PC-3 (cell line): ENCODE measurements around the gene CROT.

Experiments
- EZH2 ChIP-seq: fragments of 300-600 bp; sonication (generic); IDR thresholded peaks from one replicate; pipeline ENCODE4 v1.6.1; 2017; ENCODE audit warnings: antibody characterized with exemption, mild to moderate bottlenecking, low read length; ENCODE audit not compliant: unreplicated experiment
- EZH2phosphoT487 ChIP-seq: fragments of 300-600 bp; sonication (generic); IDR thresholded peaks from 2 replicates; pipeline ENCODE4 v1.6.1; 2018; ENCODE audit warnings: mild to moderate bottlenecking, antibody characterized with exemption, low read length, borderline replicate concordance
- TF ChIP-seq, protein P1 (sequence below): fragments of 300-600 bp; sonication (generic); conservative IDR thresholded peaks from 2 replicates; pipeline ENCODE4 v1.5.1; 2017; ENCODE audit warnings: antibody characterized with exemption, low read depth, mild to moderate bottlenecking, low read length

DNA sequence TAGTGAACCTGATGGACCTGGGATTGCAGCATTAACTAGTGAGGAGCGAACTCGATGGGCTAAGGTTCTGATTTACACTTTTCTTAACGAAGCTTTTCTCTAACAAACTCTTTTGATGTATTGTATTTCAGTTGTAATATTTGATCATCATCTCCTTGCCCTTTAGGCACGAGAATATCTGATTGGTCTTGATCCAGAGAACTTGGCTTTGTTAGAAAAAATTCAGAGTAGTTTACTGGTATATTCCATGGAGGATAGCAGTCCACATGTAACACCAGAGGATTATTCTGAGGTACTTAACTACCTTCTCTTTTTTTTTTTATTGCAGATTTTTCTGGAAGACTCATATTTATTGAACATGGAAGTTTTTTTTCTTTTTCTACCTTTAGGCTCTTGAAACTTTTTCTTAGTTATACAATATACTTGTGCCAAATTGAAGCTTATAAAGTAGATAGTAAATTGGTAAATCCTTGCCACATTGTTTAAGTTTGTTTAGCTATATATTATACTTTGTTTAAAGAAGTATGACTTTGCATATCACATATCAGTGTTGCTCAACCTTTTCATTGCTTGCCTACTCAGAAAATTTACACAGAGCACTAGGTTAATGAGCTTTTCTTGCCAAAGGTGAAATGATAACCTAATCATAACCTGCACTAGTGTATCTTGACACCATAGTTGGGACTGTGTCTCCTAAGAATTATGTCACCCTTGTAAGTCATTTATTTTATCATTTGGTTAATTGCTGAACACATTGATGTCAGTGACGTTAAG, 30.4 kb downstream of the CROT start:
- TF ChIP-seq, protein P1, sequence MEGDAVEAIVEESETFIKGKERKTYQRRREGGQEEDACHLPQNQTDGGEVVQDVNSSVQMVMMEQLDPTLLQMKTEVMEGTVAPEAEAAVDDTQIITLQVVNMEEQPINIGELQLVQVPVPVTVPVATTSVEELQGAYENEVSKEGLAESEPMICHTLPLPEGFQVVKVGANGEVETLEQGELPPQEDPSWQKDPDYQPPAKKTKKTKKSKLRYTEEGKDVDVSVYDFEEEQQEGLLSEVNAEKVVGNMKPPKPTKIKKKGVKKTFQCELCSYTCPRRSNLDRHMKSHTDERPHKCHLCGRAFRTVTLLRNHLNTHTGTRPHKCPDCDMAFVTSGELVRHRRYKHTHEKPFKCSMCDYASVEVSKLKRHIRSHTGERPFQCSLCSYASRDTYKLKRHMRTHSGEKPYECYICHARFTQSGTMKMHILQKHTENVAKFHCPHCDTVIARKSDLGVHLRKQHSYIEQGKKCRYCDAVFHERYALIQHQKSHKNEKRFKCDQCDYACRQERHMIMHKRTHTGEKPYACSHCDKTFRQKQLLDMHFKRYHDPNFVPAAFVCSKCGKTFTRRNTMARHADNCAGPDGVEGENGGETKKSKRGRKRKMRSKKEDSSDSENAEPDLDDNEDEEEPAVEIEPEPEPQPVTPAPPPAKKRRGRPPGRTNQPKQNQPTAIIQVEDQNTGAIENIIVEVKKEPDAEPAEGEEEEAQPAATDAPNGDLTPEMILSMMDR: no peak
- TF ChIP-seq EZH2 (no peak), EZH2phosphoT487 (no peak)
